SU-DHL-6 (cell line): ENCODE measurements around the gene ZC3H7B.

Experiments used
- H2AFZ ChIP-seq: fragments of 200-600 bp; sonication (generic); 2 replicates; pipeline ENCODE4 v1.6.1; 2014; ENCODE audit warnings: low read depth, mild to moderate bottlenecking, moderate library complexity, mixed read lengths, antibody characterized with exemption, low read length; ENCODE audit not compliant: severe bottlenecking
- H3F3A ChIP-seq: fragments of 200-600 bp; shearing (Covaris generic); 2 replicates; pipeline ENCODE4 v1.6.0; 2016; ENCODE audit warnings: antibody characterized with exemption, mild to moderate bottlenecking; ENCODE audit not compliant: insufficient read depth
- H3K27ac ChIP-seq: fragments of 200-600 bp; sonication (generic); 2 replicates; pipeline ENCODE4 v1.5.1; 2016; ENCODE audit warnings: low read depth, mild to moderate bottlenecking, low read length, moderate library complexity, mixed read lengths
- H3K27me3 ChIP-seq: fragments of 200-600 bp; sonication (generic), shearing (Covaris generic); 2 replicates; pipeline ENCODE4 v1.6.0; 2014; ENCODE audit warnings: mild to moderate bottlenecking, low read length
- H3K36me3 ChIP-seq: fragments of 200-600 bp; sonication (generic); 2 replicates; pipeline ENCODE4 v1.6.1; 2014; ENCODE audit warnings: mild to moderate bottlenecking, low read length, mixed read lengths
- H3K4me2 ChIP-seq: fragments of 300-600, 200-600 bp; shearing (Covaris generic), sonication (generic); 2 replicates; pipeline ENCODE4 v1.6.0; 2014; ENCODE audit warnings: low read length, low read depth, mild to moderate bottlenecking; ENCODE audit not compliant: poor library complexity, severe bottlenecking
- H3K4me3 ChIP-seq: fragments of 200-600 bp; sonication (generic); 2 replicates; pipeline ENCODE4 v1.5.1; 2014; ENCODE audit warnings: antibody characterized with exemption, low read length, mild to moderate bottlenecking, mixed read lengths; ENCODE audit not compliant: insufficient read depth, poor library complexity, severe bottlenecking
- H3K79me2 ChIP-seq: fragments of 200-600 bp; sonication (generic); 2 replicates; pipeline ENCODE4 v1.6.1; 2014; ENCODE audit warnings: mild to moderate bottlenecking, low read length, moderate library complexity; ENCODE audit not compliant: insufficient read depth
- H3K9ac ChIP-seq: fragments of 200-600 bp; sonication (generic); 2 replicates; pipeline ENCODE4 v1.7.0; 2014; ENCODE audit warnings: mild to moderate bottlenecking, low read length
- H3K9me2 ChIP-seq: fragments of 200-600 bp; sonication (generic); replicated peaks from 2 replicates; pipeline ENCODE4 v1.6.1; 2014; ENCODE audit warnings: low read length; ENCODE audit not compliant: insufficient read depth
- H3K9me3 ChIP-seq: fragments of 200-600 bp; sonication (generic); 2 replicates; pipeline ENCODE4 v1.6.1; 2014; ENCODE audit warnings: low read length, mixed read lengths; ENCODE audit not compliant: insufficient read depth
- H4K20me1 ChIP-seq: fragments of 200-600 bp; sonication (generic); 2 replicates; pipeline ENCODE4 v1.6.1; 2014; ENCODE audit warnings: low read depth, mild to moderate bottlenecking, antibody characterized with exemption, low read length, moderate library complexity, mixed read lengths
- EZH2phosphoT487 ChIP-seq: fragments of 200-600 bp; sonication (generic), shearing (Covaris generic); conservative IDR thresholded peaks from 2 replicates; pipeline ENCODE4 v1.6.1; 2018; ENCODE audit warnings: mild to moderate bottlenecking, antibody characterized with exemption, low read length, moderate library complexity, mixed read lengths
- TF ChIP-seq, protein P1 (sequence below): fragments of 200-600 bp; sonication (generic); IDR thresholded peaks from one replicate; pipeline ENCODE4 v1.5.1; 2017; ENCODE audit warnings: antibody characterized with exemption, mild to moderate bottlenecking, low read length, moderate library complexity; ENCODE audit not compliant: insufficient read depth, poor library complexity, severe bottlenecking

Gene ZC3H7B

DNA sequence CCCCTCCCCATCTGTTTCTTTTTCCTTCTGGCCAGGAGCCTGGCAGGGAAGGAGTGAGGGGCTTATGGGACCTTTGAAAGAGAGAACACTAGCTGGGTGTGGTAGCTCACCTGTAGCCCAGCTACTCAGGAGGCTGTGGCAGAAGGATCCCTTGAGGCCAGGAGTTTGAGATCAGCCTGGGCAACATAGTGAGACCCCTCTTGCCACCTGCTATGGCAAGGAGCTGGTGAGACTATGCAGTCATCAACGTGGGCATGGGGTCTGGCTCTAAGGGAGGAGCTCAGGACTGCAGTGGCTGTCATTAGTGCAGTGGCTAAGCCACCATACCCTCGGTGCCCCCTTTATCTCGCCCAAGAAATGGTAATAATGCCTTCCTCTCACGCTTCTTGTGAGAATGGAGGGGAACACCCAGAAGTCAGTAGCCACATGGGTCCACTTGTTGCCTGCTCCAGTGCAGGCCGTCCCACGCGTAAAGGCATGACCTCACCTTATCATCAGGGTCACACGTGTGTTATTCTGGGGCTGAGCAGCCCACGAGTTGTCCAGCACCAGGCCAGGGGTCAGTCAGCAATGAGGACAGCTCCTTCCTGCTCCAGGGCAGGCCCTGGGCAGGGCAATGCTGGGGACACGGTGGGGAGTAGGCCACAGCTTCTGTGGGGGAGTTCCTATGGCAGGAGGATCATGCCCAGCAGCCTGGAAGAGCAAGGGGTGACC, 52.7 kb downstream of the ZC3H7B start:
- Histone ChIP-seq H3K9me2 (no peaks in the 10 kb centered on the region), H2AFZ (no peak overlapping the region), H3K79me2 (no peaks in the 10 kb centered on the region), H3K36me3 (no peaks in the 10 kb centered on the region), H3K27me3 (no peaks in the 10 kb centered on the region), H4K20me1 (no peaks in the 10 kb centered on the region), H3K9ac (no peak overlapping the region), H3K9me3 (no peaks in the 10 kb centered on the region), H3K4me3 (no peak overlapping the region), H3F3A (no peaks in the 10 kb centered on the region), H3K27ac (no peak overlapping the region), H3K4me2 (no peak overlapping the region)
- no peak for TF ChIP-seq EZH2phosphoT487
- TF ChIP-seq, protein P1, sequence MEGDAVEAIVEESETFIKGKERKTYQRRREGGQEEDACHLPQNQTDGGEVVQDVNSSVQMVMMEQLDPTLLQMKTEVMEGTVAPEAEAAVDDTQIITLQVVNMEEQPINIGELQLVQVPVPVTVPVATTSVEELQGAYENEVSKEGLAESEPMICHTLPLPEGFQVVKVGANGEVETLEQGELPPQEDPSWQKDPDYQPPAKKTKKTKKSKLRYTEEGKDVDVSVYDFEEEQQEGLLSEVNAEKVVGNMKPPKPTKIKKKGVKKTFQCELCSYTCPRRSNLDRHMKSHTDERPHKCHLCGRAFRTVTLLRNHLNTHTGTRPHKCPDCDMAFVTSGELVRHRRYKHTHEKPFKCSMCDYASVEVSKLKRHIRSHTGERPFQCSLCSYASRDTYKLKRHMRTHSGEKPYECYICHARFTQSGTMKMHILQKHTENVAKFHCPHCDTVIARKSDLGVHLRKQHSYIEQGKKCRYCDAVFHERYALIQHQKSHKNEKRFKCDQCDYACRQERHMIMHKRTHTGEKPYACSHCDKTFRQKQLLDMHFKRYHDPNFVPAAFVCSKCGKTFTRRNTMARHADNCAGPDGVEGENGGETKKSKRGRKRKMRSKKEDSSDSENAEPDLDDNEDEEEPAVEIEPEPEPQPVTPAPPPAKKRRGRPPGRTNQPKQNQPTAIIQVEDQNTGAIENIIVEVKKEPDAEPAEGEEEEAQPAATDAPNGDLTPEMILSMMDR: no peak

DNA sequence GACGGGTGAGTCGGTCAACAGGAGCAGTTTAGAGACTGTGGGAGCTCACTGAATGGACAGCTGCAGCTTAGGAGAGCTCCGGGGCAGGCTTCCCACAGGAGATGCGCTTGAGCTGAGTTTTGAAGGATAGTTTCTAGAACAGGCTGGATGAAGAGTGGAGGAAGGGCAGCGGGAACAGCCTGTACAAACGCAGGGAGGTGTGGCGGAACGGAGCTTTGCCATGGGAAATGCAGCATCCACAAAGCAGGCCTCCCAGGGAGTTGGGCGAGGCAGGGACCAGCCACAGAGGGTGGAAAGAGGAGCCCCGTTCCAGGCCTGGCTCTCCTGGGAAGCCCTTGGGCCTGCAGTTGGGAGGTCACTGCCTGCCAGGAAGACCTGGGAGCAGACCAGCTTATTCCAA, 53.7 kb downstream of the ZC3H7B start:
- Histone ChIP-seq H3K27ac (no peak overlapping the region), H3K36me3 (no peaks in the 10 kb centered on the region), H3K9ac (no peak overlapping the region), H3K9me3 (no peaks in the 10 kb centered on the region), H3K9me2 (no peaks in the 10 kb centered on the region), H3K27me3 (no peaks in the 10 kb centered on the region), H3K4me3 (no peak overlapping the region), H3F3A (no peaks in the 10 kb centered on the region), H4K20me1 (no peaks in the 10 kb centered on the region), H3K79me2 (no peaks in the 10 kb centered on the region), H2AFZ (no peak overlapping the region), H3K4me2 (no peak overlapping the region)
- TF ChIP-seq, protein P1: no peak
- TF ChIP-seq EZH2phosphoT487: no peak

DNA sequence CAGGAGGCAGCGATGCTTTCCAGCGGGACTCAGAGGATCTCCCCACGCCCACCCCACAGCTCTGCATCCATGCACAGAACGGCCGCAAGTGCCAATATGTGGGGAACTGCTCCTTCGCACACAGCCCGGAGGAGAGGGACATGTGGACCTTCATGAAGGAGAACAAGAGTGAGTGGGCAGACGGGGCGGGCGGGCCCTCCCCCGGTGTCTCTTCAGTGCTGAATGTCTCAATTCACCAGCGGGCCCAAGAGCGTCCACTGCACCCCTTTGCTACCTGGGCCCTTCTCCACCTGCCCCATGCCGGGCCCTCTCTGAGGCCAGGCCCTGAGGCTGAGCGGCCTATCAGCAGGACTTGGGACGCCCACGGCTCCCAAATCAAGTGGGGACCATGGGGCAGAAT, 54.6 kb downstream of the ZC3H7B start:
- Histone ChIP-seq H3K79me2 (no peaks in the 10 kb centered on the region), H3K27me3 (no peaks in the 10 kb centered on the region), H2AFZ (no peak overlapping the region), H3K4me3 (no peak overlapping the region), H3K9me2 (no peaks in the 10 kb centered on the region), H3K9ac (no peak overlapping the region), H3K9me3 (no peaks in the 10 kb centered on the region), H3K27ac (no peak overlapping the region), H4K20me1 (no peaks in the 10 kb centered on the region), H3K4me2 (no peak overlapping the region), H3F3A (no peaks in the 10 kb centered on the region), H3K36me3 (no peaks in the 10 kb centered on the region)
- TF ChIP-seq EZH2phosphoT487: no peak
- TF ChIP-seq, protein P1: no peak
